Keratinocyte (primary cell): ENCODE data around the gene BCAS3.

Source experiments
- EZH2 ChIP-seq: IDR thresholded peaks from one replicate; pipeline ENCODE4 v1.6.1; 2012; ENCODE audit warnings: inconsistent platforms, mild to moderate bottlenecking, low read length, moderate library complexity
- TF ChIP-seq, protein P1 (sequence below), 3 experiments: IDR thresholded peaks in 1 of 3; conservative IDR thresholded peaks in 1 of 3; optimal IDR thresholded peaks in 1 of 3; 2 replicates in 2 of 3; 3 replicates in 1 of 3; pipeline versions ENCODE3 to v1.5.1; 2011; ENCODE audit warnings: low read length in 3 of 3, mild to moderate bottlenecking in 3 of 3, moderate library complexity in 2 of 3, control low read depth in 1 of 3, inconsistent platforms in 1 of 3; ENCODE audit not compliant: insufficient read depth in 2 of 3; ENCODE audit errors: extremely low read depth in 1 of 3

DNA sequence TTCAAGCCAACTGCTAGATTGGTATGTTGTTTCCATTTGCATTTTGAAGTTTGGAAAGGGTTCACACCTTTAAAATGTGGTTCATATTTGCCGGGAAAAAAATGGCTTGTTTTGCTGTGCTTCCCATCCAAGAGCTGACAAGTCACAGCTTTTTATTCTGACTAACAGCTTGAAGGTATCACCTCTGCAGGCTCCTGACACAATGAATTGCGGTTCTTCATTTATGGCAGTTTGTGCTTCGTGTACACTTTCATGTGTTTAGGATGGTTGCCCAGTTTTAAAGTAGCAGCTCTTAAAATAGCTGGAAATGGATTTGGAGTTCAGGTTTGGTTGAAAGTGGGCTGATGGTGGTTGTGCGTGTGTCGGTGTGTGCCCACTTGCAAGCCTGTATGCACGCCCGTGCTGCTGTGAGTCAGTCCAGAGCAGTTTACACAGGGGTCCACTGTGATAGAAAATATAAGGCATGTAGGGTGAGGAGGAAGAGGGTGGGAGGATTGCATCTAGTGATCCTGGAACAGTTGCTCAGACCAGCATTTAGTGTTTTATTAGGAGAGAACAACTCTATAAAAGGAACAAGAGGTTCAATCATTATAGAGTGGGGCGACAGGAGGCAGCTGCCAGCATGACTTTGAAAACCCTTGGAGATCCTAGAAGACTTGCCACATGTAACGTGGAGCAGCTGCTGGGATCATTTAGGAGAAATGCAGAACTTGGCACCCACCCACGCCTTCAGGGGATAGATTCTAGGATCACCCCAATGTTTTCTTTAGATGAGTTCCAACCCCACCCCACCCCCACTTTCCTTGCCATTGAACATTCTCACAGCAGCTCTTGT, 614.0 kb downstream of the BCAS3 start:
- TF ChIP-seq, protein P1, sequence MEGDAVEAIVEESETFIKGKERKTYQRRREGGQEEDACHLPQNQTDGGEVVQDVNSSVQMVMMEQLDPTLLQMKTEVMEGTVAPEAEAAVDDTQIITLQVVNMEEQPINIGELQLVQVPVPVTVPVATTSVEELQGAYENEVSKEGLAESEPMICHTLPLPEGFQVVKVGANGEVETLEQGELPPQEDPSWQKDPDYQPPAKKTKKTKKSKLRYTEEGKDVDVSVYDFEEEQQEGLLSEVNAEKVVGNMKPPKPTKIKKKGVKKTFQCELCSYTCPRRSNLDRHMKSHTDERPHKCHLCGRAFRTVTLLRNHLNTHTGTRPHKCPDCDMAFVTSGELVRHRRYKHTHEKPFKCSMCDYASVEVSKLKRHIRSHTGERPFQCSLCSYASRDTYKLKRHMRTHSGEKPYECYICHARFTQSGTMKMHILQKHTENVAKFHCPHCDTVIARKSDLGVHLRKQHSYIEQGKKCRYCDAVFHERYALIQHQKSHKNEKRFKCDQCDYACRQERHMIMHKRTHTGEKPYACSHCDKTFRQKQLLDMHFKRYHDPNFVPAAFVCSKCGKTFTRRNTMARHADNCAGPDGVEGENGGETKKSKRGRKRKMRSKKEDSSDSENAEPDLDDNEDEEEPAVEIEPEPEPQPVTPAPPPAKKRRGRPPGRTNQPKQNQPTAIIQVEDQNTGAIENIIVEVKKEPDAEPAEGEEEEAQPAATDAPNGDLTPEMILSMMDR (optimal IDR thresholded peaks at IDR 0.05 in 1 of 3, IDR thresholded peaks at IDR 0.05 in 1 of 3, conservative IDR thresholded peaks at IDR 0.05 in 1 of 3; ENCODE audit: extremely low read depth in 1 of 3, insufficient read depth in 2 of 3, low read length in 3 of 3), result no peak
- no peak for TF ChIP-seq EZH2
